Kidney epithelial cell (primary cell): ENCODE data around the gene CALD1. TPM values are rescaled to one million over a fixed set of nuclear protein-coding genes. Genes with fewer than 3 reads are reported as not detected.

Experiments
- DNase-seq: peaks from one replicate; pipeline ENCODE4 v3.0.0-alpha.2; 2010; ENCODE audit warnings: low read depth
- H3K27me3 ChIP-seq: 2 replicates; pipeline ENCODE4 v1.6.0; 2011; ENCODE audit warnings: low read length; ENCODE audit not compliant: control insufficient read depth, insufficient read depth
- H3K36me3 ChIP-seq: 2 replicates; pipeline ENCODE4 v1.5.1; 2011; ENCODE audit warnings: low read length; ENCODE audit not compliant: control insufficient read depth, insufficient read depth
- H3K4me3 ChIP-seq: 2 replicates; pipeline ENCODE4 v1.5.1; 2011; ENCODE audit warnings: low read depth, mild to moderate bottlenecking, control low read depth, low read length
- CTCF ChIP-seq: IDR thresholded peaks from 2 replicates; pipeline ENCODE4 v1.5.1; 2011; ENCODE audit warnings: mild to moderate bottlenecking, moderate library complexity, low read length, control low read depth, inconsistent platforms; ENCODE audit not compliant: insufficient read depth, poor library complexity, severe bottlenecking
- total RNA-seq: library from RNA; depleted of rRNA; stranded (reverse); fragments of >200 nt; gene quantifications from 2 replicates; pipeline ENCODE4 v1.2.3, GENCODE V29; 2015

CALD1 gene
- total RNA-seq, 1 donor from 2014 or later, result 255 TPM

GRCh38 chr7:134941185-134941900 lies 161.9 kb downstream of the CALD1 start:
- no peaks in the 10 kb centered on the region for H3K27me3 ChIP-seq
- no peak for TF ChIP-seq CTCF
- peak; percentile 94 for DNase-seq
- H3K4me3 ChIP-seq, result no peak overlapping the region
- H3K36me3 ChIP-seq, result no peaks in the 10 kb centered on the region

- no peaks in the 10 kb centered on the region for H3K27me3 ChIP-seq
- no peaks in the 10 kb centered on the region for H3K36me3 ChIP-seq
- DNase-seq, result no peak
- no peak for TF ChIP-seq CTCF
- no peak overlapping the region for H3K4me3 ChIP-seq
Measured at GRCh38 chr7:134941952-134942351, 162.5 kb downstream of the CALD1 start.

GRCh38 chr7:134942690-134943466 lies 163.4 kb downstream of the CALD1 start:
- H3K4me3 ChIP-seq, result no peak overlapping the region
- no peak for DNase-seq
- H3K36me3 ChIP-seq, result peaks cover 3% of the 10 kb centered on the region
- no peaks in the 10 kb centered on the region for H3K27me3 ChIP-seq
- no peak for TF ChIP-seq CTCF

GRCh38 chr7:134943785-134944400 lies 164.5 kb downstream of the CALD1 start:
- peak; percentile 19 for TF ChIP-seq CTCF
- Histone ChIP-seq H3K4me3 (no peak overlapping the region), H3K27me3 (no peaks in the 10 kb centered on the region), H3K36me3 (peaks cover 3% of the 10 kb centered on the region)
- DNase-seq, result no peak

GRCh38 chr7:134945691-134946090 lies 166.3 kb downstream of the CALD1 start:
- Histone ChIP-seq H3K36me3 (peaks cover 5% of the 10 kb centered on the region), H3K27me3 (no peaks in the 10 kb centered on the region), H3K4me3 (no peak overlapping the region)
- no peak for TF ChIP-seq CTCF
- no peak for DNase-seq
